Measurements from ENCODE around the gene FBLN1.
"Not testable (repeated sequence)": the region's sequence is repeated elsewhere in the genome, so short reads cannot be mapped to it uniquely, and the experiment has no call there.

The FBLN1 gene

GRCh38 chr22:45560761-45561160 is 58.1 kb downstream of the FBLN1 start:
- CTCF ChIA-PET, result not testable (repeated sequence)

GRCh38 chr22:45562102-45562501 is 59.4 kb downstream of the FBLN1 start:
- Mint-ChIP-seq H3K4me1 (no peaks in the 10 kb centered on the region), H3K27ac (no peak overlapping the region), H3K27me3 (peaks cover 14% of the 10 kb centered on the region), H3K4me3 (no peak overlapping the region), H3K36me3 (no peaks in the 10 kb centered on the region), H3K9me3 (peaks cover 20% of the 10 kb centered on the region)
- no peak for DNase-seq
- CTCF ChIA-PET, result no interaction called here

More at GRCh38 chr22:45560761-45561160, 58.1 kb downstream of the FBLN1 start:
- H3K4me1 Mint-ChIP-seq, H3K27me3 Mint-ChIP-seq, H3K4me3 Mint-ChIP-seq, H3K36me3 Mint-ChIP-seq, DNase-seq, H3K27ac Mint-ChIP-seq: not testable (repeated sequence)
- peaks cover 20% of the 10 kb centered on the region for H3K9me3 Mint-ChIP-seq

DNA sequence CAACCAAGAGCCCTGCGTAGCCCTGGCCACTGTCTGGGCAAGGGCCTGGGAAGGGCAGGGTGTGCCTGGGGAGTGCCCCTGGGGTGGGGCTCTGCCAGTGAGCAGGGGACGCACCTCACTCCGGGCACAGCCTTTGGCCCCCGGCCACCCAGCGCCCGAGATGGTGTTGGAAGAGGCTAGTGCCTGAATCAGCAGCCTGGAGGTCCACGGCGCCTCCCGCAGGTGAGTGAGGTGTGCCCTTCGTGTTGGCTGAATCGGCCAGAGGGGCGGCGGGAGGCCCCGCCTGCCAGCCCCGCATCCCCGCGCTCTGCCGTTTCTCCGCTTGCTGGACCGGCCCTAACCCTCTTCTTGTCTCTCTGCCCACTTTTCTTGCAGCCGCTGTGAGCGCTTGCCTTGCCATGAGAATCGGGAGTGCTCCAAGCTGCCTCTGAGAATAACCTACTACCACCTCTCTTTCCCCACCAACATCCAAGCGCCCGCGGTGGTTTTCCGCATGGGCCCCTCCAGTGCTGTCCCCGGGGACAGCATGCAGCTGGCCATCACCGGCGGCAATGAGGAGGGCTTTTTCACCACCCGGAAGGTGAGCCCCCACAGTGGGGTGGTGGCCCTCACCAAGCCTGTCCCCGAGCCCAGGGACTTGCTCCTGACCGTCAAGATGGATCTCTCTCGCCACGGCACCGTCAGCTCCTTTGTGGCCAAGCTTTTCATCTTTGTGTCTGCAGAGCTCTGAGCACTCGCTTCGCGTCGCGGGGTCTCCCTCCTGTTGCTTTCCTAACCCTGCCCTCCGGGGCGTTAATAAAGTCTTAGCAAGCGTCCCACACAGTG is 60.1 kb downstream of the FBLN1 start:
- Mint-ChIP-seq H3K4me3 (no peak overlapping the region), H3K4me1 (no peaks in the 10 kb centered on the region), H3K27ac (no peak overlapping the region), H3K27me3 (peaks cover 16% of the 10 kb centered on the region), H3K36me3 (no peaks in the 10 kb centered on the region), H3K9me3 (peaks cover 20% of the 10 kb centered on the region)
- no peak for DNase-seq
- CTCF ChIA-PET, result no interaction called here

DNA sequence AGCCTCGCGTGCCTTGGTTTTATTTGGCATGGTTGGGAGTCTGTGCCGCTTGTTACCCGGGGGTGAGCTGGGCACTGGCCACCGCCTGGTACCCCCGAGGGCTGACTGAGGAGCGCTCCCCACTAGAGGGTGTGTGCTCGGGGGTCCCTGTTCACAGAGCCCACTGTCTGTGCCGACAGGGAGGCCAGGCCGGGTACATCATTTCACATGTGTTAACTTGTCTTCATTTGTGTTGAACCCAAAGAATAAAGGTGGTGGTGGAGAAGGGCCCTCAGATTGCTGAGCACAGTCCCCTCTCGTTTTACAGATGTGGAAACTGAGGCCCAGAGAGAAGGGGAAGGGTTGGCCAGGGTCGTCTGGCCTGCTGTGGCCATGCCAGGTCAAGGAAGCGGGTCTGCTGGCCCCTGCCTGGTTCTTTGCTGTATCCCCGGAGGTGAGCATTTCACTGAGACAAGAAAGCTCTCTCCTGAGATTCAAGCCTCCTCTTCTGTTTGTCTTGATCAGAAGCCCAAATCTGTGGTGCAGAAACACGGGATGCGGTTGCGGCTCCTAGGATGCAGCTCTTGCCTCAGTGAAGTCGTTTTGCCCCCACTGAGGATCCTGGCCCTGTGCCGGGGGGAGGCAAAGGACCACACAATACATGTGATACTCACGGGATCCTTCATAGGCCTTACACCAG is 60.8 kb downstream of the FBLN1 start:
- peaks cover 20% of the 10 kb centered on the region for H3K27me3 Mint-ChIP-seq
- H3K4me1 Mint-ChIP-seq, result no peaks in the 10 kb centered on the region
- peaks cover 20% of the 10 kb centered on the region for H3K9me3 Mint-ChIP-seq
- no peak for DNase-seq
- H3K36me3 Mint-ChIP-seq, result no peaks in the 10 kb centered on the region
- CTCF ChIA-PET, result no interaction called here
- no peak overlapping the region for H3K27ac Mint-ChIP-seq
- H3K4me3 Mint-ChIP-seq, result no peak overlapping the region

DNA sequence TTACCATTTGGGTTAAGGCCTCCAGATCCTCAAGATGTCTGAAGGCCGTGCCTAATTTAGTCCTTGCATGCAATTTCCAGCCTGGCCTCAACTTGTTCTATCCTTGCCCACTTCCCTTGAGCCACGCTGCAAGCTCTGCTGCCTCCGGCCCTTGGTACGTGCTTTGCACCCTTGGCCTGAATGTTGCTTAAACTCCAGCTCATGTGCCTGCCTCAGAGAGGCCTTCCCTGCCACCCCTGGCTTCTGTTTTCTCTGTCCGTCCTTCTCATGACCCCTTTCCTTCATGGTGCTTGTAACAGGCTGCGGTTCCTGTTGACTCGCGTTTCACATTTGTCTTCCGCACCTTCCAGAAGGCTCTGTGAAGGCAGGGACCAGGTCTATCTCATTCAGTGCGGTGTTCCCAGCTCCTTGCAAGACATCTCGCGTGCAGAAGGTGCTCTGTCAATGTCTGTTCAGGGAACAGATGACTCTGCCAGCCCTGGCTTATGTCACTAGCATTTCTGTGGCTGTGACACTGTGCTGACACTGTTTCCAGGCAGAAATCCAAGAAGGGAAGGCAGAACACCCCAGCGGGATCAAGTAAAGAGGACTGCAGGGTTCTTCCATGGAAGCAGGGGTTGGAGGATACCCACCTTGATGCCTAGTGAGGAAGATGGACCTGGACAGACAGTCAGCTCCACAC is 61.8 kb downstream of the FBLN1 start:
- Mint-ChIP-seq H3K4me3 (no peak overlapping the region), H3K4me1 (no peaks in the 10 kb centered on the region), H3K27ac (no peak overlapping the region), H3K27me3 (peaks cover 20% of the 10 kb centered on the region), H3K36me3 (no peaks in the 10 kb centered on the region), H3K9me3 (peaks cover 19% of the 10 kb centered on the region)
- CTCF ChIA-PET, result no interaction called here
- DNase-seq, result no peak

GRCh38 chr22:45565171-45565570 is 62.5 kb downstream of the FBLN1 start:
- CTCF ChIA-PET, result no interaction called here
- Mint-ChIP-seq H3K4me3 (no peak overlapping the region), H3K4me1 (no peaks in the 10 kb centered on the region), H3K9me3 (peaks cover 15% of the 10 kb centered on the region), H3K27ac (no peak overlapping the region), H3K27me3 (peaks cover 20% of the 10 kb centered on the region), H3K36me3 (no peaks in the 10 kb centered on the region)
- DNase-seq, result no peak

DNA sequence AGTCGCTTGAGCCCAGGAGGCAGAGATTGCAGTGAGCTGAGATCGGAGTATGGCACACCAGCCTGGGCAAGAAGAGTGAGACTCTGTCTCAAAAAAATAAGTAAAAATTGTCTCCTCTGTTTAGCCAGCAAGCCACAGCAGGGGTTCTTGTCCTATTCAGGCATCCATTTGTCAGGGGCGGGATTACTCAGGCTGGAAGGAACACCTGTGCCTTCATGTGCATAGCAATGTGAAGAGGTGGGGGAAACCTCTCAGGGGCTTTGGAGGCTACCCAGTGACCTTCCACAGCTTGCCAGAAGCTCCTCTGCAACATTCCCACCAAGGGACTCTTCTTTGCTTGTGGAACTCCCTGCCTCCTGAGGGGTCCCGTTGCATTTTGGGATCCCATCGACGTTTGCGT is 63.3 kb downstream of the FBLN1 start:
- no peak overlapping the region for H3K4me3 Mint-ChIP-seq
- H3K27ac Mint-ChIP-seq, result no peak overlapping the region
- H3K9me3 Mint-ChIP-seq, result peaks cover 13% of the 10 kb centered on the region
- no peaks in the 10 kb centered on the region for H3K4me1 Mint-ChIP-seq
- no peak for DNase-seq
- CTCF ChIA-PET, result no interaction called here
- H3K36me3 Mint-ChIP-seq, result peaks cover 2% of the 10 kb centered on the region
- peaks cover 20% of the 10 kb centered on the region for H3K27me3 Mint-ChIP-seq

DNA sequence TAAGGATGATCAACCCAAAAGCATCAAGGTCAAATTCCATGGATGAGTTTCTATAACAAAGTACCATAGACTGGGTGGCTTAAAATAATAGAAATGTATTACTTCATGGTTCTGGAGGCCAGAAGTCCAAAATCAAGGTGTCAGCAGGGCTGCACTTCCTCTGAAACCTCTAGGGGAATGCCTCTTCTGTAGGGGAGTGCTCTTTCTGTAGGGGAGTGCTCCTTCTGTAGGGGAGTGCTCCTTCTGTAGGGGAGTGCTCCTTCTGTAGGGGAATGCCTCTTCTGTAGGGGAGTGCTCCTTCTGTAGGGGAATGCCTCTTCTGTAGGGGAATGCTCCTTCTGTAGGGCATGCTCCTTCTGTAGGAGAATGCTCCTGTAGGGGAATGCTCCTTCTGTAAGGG is 65.5 kb downstream of the FBLN1 start:
- peaks cover 8% of the 10 kb centered on the region for H3K9me3 Mint-ChIP-seq
- H3K4me1 Mint-ChIP-seq, result no peaks in the 10 kb centered on the region
- no peak overlapping the region for H3K4me3 Mint-ChIP-seq
- CTCF ChIA-PET, result interaction anchor here (1.1 kb wide), 1 partner anchor 9 kb away, joined by 6 read pairs; no protein-coding TSS in a partner anchor
- peaks cover 2% of the 10 kb centered on the region for H3K36me3 Mint-ChIP-seq
- no peak for DNase-seq
- H3K27me3 Mint-ChIP-seq, result peaks cover 20% of the 10 kb centered on the region
- H3K27ac Mint-ChIP-seq, result no peak overlapping the region

GRCh38 chr22:45571089-45571488 is 68.4 kb downstream of the FBLN1 start:
- Mint-ChIP-seq H3K27ac (no peak overlapping the region), H3K36me3 (peaks cover 2% of the 10 kb centered on the region), H3K4me3 (no peak overlapping the region), H3K27me3 (peaks cover 12% of the 10 kb centered on the region), H3K9me3 (peaks cover 8% of the 10 kb centered on the region), H3K4me1 (no peaks in the 10 kb centered on the region)
- CTCF ChIA-PET, result no interaction called here
- no peak for DNase-seq

DNA sequence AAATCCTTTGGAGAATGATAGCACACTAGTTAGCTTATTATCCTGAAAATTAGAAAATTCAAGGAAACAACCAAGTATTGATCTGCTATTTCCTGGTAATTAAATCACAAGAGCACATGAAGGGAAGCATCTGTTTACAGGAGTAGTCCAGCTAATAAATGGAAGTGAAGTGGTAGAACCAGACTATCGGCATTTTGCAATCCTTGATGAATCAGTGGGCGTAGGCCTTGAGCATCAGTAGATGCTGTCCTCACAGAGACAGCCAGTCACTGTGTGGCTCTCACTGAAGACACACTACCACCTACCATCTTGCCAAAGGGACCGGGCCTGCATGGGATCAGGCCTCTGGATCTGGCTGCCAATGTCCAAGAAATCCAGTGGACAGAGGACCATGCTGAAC is 69.8 kb downstream of the FBLN1 start:
- peaks cover 8% of the 10 kb centered on the region for H3K9me3 Mint-ChIP-seq
- H3K36me3 Mint-ChIP-seq, result peaks cover 2% of the 10 kb centered on the region
- no peak overlapping the region for H3K4me3 Mint-ChIP-seq
- H3K27me3 Mint-ChIP-seq, result peaks cover 6% of the 10 kb centered on the region
- CTCF ChIA-PET, result interaction anchor here (1.0 kb wide), 1 partner anchor 103 kb away, joined by 3 read pairs; no protein-coding TSS in a partner anchor
- no peak overlapping the region for H3K27ac Mint-ChIP-seq
- DNase-seq, result no peak
- H3K4me1 Mint-ChIP-seq, result no peaks in the 10 kb centered on the region

DNA sequence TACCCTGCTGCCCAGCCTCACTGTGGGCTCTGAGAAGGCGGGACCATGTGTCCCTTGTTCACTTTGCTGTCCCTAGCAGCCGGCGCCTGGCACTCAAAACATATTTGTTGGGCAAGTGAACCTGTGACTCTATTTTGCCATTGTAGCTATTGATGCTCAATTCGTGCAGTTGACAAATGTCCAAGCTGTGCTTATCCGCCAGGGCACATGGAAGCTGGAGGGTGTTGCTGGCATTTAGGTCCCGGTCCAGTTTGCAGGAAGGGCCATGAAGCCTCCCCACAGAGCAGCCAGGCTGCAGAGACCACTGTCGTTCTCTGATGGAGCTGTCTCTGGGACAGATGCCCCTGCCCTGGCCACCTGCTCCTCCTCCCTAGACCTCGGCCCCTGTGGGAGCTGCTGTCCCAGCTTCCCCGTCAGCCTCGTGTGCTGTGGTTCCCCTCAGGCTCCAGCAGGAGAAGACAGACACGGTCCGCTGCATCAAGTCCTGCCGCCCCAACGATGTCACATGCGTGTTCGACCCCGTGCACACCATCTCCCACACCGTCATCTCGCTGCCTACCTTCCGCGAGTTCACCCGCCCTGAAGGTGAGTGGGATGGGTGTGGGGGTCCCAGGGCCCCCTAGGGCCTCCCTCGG is 71.5 kb downstream of the FBLN1 start:
- CTCF ChIA-PET, result no interaction called here
- no peak for DNase-seq
- peaks cover 2% of the 10 kb centered on the region for H3K36me3 Mint-ChIP-seq
- H3K4me3 Mint-ChIP-seq, result no peak overlapping the region
- no peak overlapping the region for H3K27ac Mint-ChIP-seq
- H3K4me1 Mint-ChIP-seq, result no peaks in the 10 kb centered on the region
- H3K27me3 Mint-ChIP-seq, result peaks cover 6% of the 10 kb centered on the region
- peaks cover 8% of the 10 kb centered on the region for H3K9me3 Mint-ChIP-seq

GRCh38 chr22:45575173-45575572 is 72.5 kb downstream of the FBLN1 start:
- DNase-seq, result no peak
- Mint-ChIP-seq H3K4me3 (no peak overlapping the region), H3K36me3 (peaks cover 2% of the 10 kb centered on the region), H3K27me3 (peaks cover 6% of the 10 kb centered on the region), H3K9me3 (peaks cover 5% of the 10 kb centered on the region), H3K27ac (no peak overlapping the region), H3K4me1 (no peaks in the 10 kb centered on the region)
- CTCF ChIA-PET, result interaction anchor here (0.6 kb wide), 1 partner anchor 23 kb away, joined by 4 read pairs; no protein-coding TSS in a partner anchor

DNA sequence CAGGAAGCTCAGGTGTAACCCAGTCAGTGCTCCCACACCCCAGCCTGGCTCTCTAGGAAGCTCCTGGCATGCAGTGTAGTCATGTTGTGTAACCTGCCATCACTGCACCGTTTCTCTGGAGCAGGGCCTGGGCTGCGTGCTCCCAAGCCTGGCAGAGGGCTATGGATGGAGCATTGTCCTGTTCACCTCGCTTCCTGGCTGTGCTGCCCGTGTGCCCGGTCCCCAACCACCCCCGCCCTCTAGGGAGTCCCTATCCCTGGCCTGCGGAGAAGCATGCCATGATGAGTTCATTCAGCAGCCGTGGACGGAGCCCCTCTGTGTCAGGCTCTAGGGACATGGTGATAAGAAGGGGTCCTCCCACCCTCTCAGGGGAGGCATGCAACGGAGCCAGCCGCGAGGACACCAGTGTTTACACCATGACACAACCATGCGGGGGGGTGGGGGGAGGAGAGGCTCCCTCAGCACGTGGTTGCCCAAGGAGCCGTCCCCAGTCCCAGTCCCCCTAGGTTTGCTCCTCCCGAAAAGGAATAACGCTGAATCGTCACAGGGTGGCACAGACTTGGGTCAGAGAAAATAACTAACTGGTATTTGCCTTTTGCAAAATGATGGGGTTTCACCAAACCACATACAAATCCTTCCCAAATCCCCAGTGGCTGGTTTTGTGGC is 73.1 kb downstream of the FBLN1 start:
- H3K27ac Mint-ChIP-seq, result no peak overlapping the region
- H3K27me3 Mint-ChIP-seq, result peaks cover 6% of the 10 kb centered on the region
- H3K4me1 Mint-ChIP-seq, result no peaks in the 10 kb centered on the region
- CTCF ChIA-PET, result no interaction called here
- DNase-seq, result no peak
- no peaks in the 10 kb centered on the region for H3K36me3 Mint-ChIP-seq
- H3K4me3 Mint-ChIP-seq, result no peak overlapping the region
- H3K9me3 Mint-ChIP-seq, result no peaks in the 10 kb centered on the region

GRCh38 chr22:45576273-45576625 is 73.6 kb downstream of the FBLN1 start:
- Mint-ChIP-seq H3K27ac (no peak overlapping the region), H3K9me3 (no peaks in the 10 kb centered on the region), H3K36me3 (no peaks in the 10 kb centered on the region), H3K4me3 (no peak overlapping the region), H3K27me3 (peaks cover 6% of the 10 kb centered on the region), H3K4me1 (no peaks in the 10 kb centered on the region)
- CTCF ChIA-PET, result interaction anchor here (1.4 kb wide), 1 partner anchor 67 kb away, joined by 4 read pairs; no protein-coding TSS in a partner anchor
- DNase-seq, result no peak

Data from activated naive CD4-positive, alpha-beta T cell treated with anti-CD3 and anti-CD28 coated beads, Interleukin-2, amount 10 ng/mL, durations not matched to agents 7 days and 5 days (primary cell).